Epithelial cell of esophagus (primary cell): ENCODE results near the gene MYBPC2.

ENCODE experiments used
- DNase-seq: peaks from one replicate; pipeline ENCODE4 v3.0.0; 2010; ENCODE audit warnings: low read depth
- H3K4me3 ChIP-seq: 2 replicates; pipeline ENCODE4 v1.5.1; 2011; ENCODE audit warnings: mild to moderate bottlenecking, low read length, control low read depth
- CTCF ChIP-seq: IDR thresholded peaks from 2 replicates; pipeline ENCODE4 v1.5.1; 2011; ENCODE audit warnings: low read depth, mild to moderate bottlenecking, low read length, control low read depth, inconsistent platforms; ENCODE audit not compliant: insufficient read depth; ENCODE audit errors: missing control alignments

MYBPC2 gene

GRCh38 chr19:50515168-50515561 is 82.5 kb downstream of the MYBPC2 start:
- no peak overlapping the region for H3K4me3 ChIP-seq
- TF ChIP-seq CTCF, result no peak
- DNase-seq, result no peak
